Measurements from ENCODE around the gene GTF2IRD1. TPM values are rescaled to one million over a fixed set of nuclear protein-coding genes. Genes with fewer than 3 reads are reported as not detected.

Gene GTF2IRD1
- total RNA-seq, 1 experiment from 2014 or later: 53.6 TPM

DNA sequence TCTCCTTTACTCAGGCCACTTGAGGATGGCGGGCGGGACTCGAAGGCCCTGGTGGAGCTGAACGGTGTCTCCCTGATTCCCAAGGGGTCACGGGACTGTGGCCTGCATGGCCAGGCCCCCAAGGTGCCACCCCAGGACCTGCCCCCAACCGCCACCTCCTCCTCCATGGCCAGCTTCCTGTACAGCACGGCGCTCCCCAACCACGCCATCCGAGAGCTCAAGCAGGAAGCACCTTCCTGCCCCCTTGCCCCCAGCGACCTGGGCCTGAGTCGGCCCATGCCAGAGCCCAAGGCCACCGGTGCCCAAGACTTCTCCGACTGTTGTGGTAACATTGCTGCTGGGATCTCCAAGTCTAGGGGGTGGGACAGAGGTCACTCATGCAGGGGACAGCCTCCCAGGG, 65.7 kb downstream of the GTF2IRD1 start:
- Mint-ChIP-seq H3K27me3 (ENCODE audit: insufficient read depth, unreplicated experiment) (no peaks in the 10 kb centered on the region), H3K9me3 (ENCODE audit: unreplicated experiment) (no peaks in the 10 kb centered on the region), H3K4me3 (ENCODE audit: unreplicated experiment) (no peak overlapping the region), H3K36me3 (ENCODE audit: insufficient read depth, unreplicated experiment) (peaks cover 72% of the 10 kb centered on the region), H3K4me1 (ENCODE audit: low read depth, unreplicated experiment) (no peaks in the 10 kb centered on the region), H3K27ac (ENCODE audit: unreplicated experiment) (peak overlapping the region; percentile 8)
- Histone ChIP-seq H3K36me3 (ENCODE audit: control insufficient read depth, insufficient read depth, low read length) (peaks cover 10% of the 10 kb centered on the region), H3K4me3 (ENCODE audit: low read depth, low read length) (no peak overlapping the region), H3K27me3 (replicated peaks; ENCODE audit: control insufficient read depth, insufficient read depth, low read length) (no peaks in the 10 kb centered on the region), H3K9me3 (no peaks in the 10 kb centered on the region), H3K4me1 (no peaks in the 10 kb centered on the region)
- ChIA-PET CTCF (no interaction called here), POLR2A (interaction anchor here (0.6 kb wide), 1 partner anchor 487 kb away, joined by 6 read pairs; no protein-coding TSS in a partner anchor)
- TF ChIP-seq, protein P1, sequence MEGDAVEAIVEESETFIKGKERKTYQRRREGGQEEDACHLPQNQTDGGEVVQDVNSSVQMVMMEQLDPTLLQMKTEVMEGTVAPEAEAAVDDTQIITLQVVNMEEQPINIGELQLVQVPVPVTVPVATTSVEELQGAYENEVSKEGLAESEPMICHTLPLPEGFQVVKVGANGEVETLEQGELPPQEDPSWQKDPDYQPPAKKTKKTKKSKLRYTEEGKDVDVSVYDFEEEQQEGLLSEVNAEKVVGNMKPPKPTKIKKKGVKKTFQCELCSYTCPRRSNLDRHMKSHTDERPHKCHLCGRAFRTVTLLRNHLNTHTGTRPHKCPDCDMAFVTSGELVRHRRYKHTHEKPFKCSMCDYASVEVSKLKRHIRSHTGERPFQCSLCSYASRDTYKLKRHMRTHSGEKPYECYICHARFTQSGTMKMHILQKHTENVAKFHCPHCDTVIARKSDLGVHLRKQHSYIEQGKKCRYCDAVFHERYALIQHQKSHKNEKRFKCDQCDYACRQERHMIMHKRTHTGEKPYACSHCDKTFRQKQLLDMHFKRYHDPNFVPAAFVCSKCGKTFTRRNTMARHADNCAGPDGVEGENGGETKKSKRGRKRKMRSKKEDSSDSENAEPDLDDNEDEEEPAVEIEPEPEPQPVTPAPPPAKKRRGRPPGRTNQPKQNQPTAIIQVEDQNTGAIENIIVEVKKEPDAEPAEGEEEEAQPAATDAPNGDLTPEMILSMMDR (IDR thresholded peaks at IDR 0.05; ENCODE audit: insufficient read depth in 1 of 2, low read depth in 1 of 2, low read length in 1 of 2, severe bottlenecking in 1 of 2, unreplicated experiment in 1 of 2): no peak
- no TSS peak for BruUV-seq (replicated peaks)
- DNase-seq: no peak
- intact Hi-C loops (cut with micrococcal nuclease; ENCODE audit: unreplicated experiment): no loop called here

DNA sequence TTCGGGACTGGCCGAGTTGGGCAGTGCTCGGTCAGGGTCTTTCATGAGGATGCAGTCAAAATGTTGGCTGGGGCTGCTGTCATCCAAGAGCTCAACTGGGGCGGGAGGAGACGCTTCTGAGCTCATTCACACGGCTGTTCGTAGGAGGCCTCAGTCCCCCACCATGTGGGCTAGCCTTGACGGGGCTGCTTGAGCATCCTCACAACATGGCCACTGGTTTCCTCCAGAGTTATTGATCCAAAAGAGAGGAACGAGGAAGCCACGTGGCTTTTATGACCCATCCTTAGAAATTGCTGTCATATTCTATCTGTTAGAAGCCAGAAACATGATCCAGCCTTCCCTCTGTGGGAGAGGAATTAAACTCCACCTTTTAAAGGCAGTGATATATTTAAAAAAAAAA, 68.1 kb downstream of the GTF2IRD1 start:
- no peaks in the 10 kb centered on the region for H3K27me3 ChIP-seq (replicated peaks; ENCODE audit: control insufficient read depth, insufficient read depth, low read length)
- no TSS peak for BruUV-seq (replicated peaks)
- TF ChIP-seq, protein P1 (IDR thresholded peaks at IDR 0.05; ENCODE audit: insufficient read depth in 1 of 2, low read depth in 1 of 2, low read length in 1 of 2, severe bottlenecking in 1 of 2, unreplicated experiment in 1 of 2): no peak
- no peak for DNase-seq
- no peaks in the 10 kb centered on the region for H3K9me3 ChIP-seq
- CTCF ChIA-PET: no interaction called here
- Mint-ChIP-seq H3K9me3 (ENCODE audit: unreplicated experiment) (no peaks in the 10 kb centered on the region), H3K27me3 (ENCODE audit: insufficient read depth, unreplicated experiment) (no peaks in the 10 kb centered on the region), H3K4me1 (ENCODE audit: low read depth, unreplicated experiment) (peaks cover 14% of the 10 kb centered on the region), H3K4me3 (ENCODE audit: unreplicated experiment) (no peak overlapping the region), H3K36me3 (ENCODE audit: insufficient read depth, unreplicated experiment) (peaks cover 77% of the 10 kb centered on the region), H3K27ac (ENCODE audit: unreplicated experiment) (no peak overlapping the region)
- POLR2A ChIA-PET: no interaction called here
- H3K4me3 ChIP-seq (ENCODE audit: low read depth, low read length): no peak overlapping the region
- peaks cover 7% of the 10 kb centered on the region for H3K4me1 ChIP-seq
- intact Hi-C loops (cut with micrococcal nuclease; ENCODE audit: unreplicated experiment): no loop called here
- H3K36me3 ChIP-seq (ENCODE audit: control insufficient read depth, insufficient read depth, low read length): peaks cover 10% of the 10 kb centered on the region

DNA sequence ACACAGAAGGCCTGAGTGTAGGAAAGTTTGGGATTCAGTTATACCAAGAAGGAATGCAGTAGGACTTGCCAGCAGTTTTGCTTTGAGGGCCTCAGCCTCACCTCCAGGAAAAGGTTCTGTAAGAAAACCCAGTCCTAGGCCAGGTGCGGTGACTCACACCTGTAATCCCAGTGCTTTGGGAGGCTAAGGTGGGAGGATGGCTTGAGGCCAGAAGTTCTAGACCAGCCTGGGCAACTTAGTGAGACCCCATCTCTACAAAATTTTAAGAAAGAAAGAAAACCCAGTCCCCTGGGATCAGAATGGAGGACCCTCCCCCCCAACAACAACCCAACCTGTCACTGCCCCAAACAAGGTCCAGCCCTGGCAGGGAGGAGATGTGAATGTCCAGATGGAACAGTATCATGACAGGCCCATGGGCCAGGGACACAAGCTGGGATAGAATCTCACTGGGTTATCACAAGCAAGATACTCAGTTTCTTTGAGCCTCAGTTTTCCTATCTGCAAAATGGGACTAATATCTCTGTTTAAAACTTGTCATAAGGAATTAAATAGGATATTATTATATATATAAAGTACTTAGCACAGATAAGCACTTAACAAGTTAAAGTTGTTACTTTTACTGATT, 68.7 kb downstream of the GTF2IRD1 start:
- Mint-ChIP-seq H3K27me3 (ENCODE audit: insufficient read depth, unreplicated experiment) (no peaks in the 10 kb centered on the region), H3K36me3 (ENCODE audit: insufficient read depth, unreplicated experiment) (peaks cover 77% of the 10 kb centered on the region), H3K4me1 (ENCODE audit: low read depth, unreplicated experiment) (peaks cover 14% of the 10 kb centered on the region), H3K27ac (ENCODE audit: unreplicated experiment) (no peak overlapping the region), H3K9me3 (ENCODE audit: unreplicated experiment) (no peaks in the 10 kb centered on the region), H3K4me3 (ENCODE audit: unreplicated experiment) (no peak overlapping the region)
- no peak overlapping the region for H3K4me3 ChIP-seq (ENCODE audit: low read depth, low read length)
- no peak for DNase-seq
- BruUV-seq (replicated peaks): no TSS peak
- intact Hi-C loops (cut with micrococcal nuclease; ENCODE audit: unreplicated experiment): no loop called here
- TF ChIP-seq, protein P1 (IDR thresholded peaks at IDR 0.05; ENCODE audit: insufficient read depth in 1 of 2, low read depth in 1 of 2, low read length in 1 of 2, severe bottlenecking in 1 of 2, unreplicated experiment in 1 of 2): no peak
- ChIA-PET POLR2A (no interaction called here), CTCF (no interaction called here)
- peaks cover 7% of the 10 kb centered on the region for H3K4me1 ChIP-seq
- peaks cover 10% of the 10 kb centered on the region for H3K36me3 ChIP-seq (ENCODE audit: control insufficient read depth, insufficient read depth, low read length)
- no peaks in the 10 kb centered on the region for H3K9me3 ChIP-seq
- H3K27me3 ChIP-seq (replicated peaks; ENCODE audit: control insufficient read depth, insufficient read depth, low read length): no peaks in the 10 kb centered on the region
